ENCODE results near the gene TKTL1.

DNA sequence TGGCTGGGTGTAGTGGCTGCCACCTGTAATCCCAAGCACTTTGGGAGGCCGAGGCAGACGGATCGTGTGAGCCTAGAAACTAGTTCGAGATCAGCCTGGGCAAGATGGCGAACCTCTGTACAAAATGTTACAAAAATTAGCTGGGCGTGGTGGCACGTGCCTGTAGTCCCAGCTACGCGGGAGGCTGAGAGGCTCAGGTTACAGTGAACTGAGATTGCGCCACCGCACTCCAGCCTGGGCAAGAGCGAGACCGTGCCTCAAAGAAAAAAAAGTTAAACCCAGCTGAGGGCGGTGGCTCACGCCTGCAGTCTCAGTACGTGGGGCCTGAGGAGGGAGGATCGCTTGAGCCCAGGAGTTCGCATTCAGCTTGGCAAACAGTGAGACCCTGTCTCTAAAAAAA is 1.1 kb downstream of the TKTL1 start:
- TF ChIP-seq, protein P1, sequence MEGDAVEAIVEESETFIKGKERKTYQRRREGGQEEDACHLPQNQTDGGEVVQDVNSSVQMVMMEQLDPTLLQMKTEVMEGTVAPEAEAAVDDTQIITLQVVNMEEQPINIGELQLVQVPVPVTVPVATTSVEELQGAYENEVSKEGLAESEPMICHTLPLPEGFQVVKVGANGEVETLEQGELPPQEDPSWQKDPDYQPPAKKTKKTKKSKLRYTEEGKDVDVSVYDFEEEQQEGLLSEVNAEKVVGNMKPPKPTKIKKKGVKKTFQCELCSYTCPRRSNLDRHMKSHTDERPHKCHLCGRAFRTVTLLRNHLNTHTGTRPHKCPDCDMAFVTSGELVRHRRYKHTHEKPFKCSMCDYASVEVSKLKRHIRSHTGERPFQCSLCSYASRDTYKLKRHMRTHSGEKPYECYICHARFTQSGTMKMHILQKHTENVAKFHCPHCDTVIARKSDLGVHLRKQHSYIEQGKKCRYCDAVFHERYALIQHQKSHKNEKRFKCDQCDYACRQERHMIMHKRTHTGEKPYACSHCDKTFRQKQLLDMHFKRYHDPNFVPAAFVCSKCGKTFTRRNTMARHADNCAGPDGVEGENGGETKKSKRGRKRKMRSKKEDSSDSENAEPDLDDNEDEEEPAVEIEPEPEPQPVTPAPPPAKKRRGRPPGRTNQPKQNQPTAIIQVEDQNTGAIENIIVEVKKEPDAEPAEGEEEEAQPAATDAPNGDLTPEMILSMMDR (IDR thresholded peaks at IDR 0.05) = no peak
- TF ChIP-seq EZH2 (IDR thresholded peaks at IDR 0.05) (no peak), EZH2phosphoT487 (IDR thresholded peaks at IDR 0.05) (no peak)

Data from neural progenitor cell (in vitro differentiated cells).